Endodermal cell (in vitro differentiated cells): ENCODE data around the gene CDC42. TPM values are rescaled to one million over a fixed set of nuclear protein-coding genes. Genes with fewer than 3 reads are reported as not detected.
"Not testable (repeated sequence)": the region's sequence is repeated elsewhere in the genome, so short reads cannot be mapped to it uniquely, and the experiment has no call there.

Experiments used
- DNase-seq: peaks from one replicate; pipeline ENCODE4 v3.0.0-alpha.2; 2017
- H3K27ac ChIP-seq: 2 replicates; pipeline ENCODE4 v1.5.1; 2013; ENCODE audit warnings: mild to moderate bottlenecking, low read depth, low read length, moderate library complexity
- H3K27me3 ChIP-seq: 2 replicates; pipeline ENCODE4 v1.6.1; 2013; ENCODE audit warnings: mild to moderate bottlenecking, low read length, moderate library complexity; ENCODE audit not compliant: insufficient read depth, control insufficient read depth, poor library complexity, severe bottlenecking
- H3K36me3 ChIP-seq: 2 replicates; pipeline ENCODE4 v1.7.0; 2013; ENCODE audit warnings: mild to moderate bottlenecking, low read length, moderate library complexity; ENCODE audit not compliant: control insufficient read depth, insufficient read depth
- H3K4me1 ChIP-seq: one replicate; pipeline ENCODE4 v1.7.0; 2013; ENCODE audit warnings: low read length; ENCODE audit not compliant: control insufficient read depth, insufficient read depth
- H3K4me3 ChIP-seq: 2 replicates; pipeline ENCODE4 v1.5.1; 2013; ENCODE audit warnings: mild to moderate bottlenecking, low read length, moderate library complexity
- H3K9ac ChIP-seq: 2 replicates; pipeline ENCODE4 v1.6.1; 2013; ENCODE audit warnings: mild to moderate bottlenecking, low read length, moderate library complexity; ENCODE audit not compliant: poor library complexity, severe bottlenecking; ENCODE audit errors: extremely low read depth
- H3K9me3 ChIP-seq: 2 replicates; pipeline ENCODE4 v1.6.1; 2013; ENCODE audit warnings: mild to moderate bottlenecking, low read length, moderate library complexity; ENCODE audit not compliant: control insufficient read depth
- H3K27ac Mint-ChIP-seq: 2 replicates; pipeline ENCODE4 v1.8.0; 2020; ENCODE audit warnings: mixed read lengths
- H3K27me3 Mint-ChIP-seq: 2 replicates; pipeline ENCODE4 v1.8.0; 2021; ENCODE audit warnings: mild to moderate bottlenecking, mixed read lengths; ENCODE audit not compliant: insufficient read depth
- H3K36me3 Mint-ChIP-seq: 2 replicates; pipeline ENCODE4 v1.8.0; 2020; ENCODE audit warnings: low read depth, mixed read lengths
- H3K4me1 Mint-ChIP-seq: 2 replicates; pipeline ENCODE4 v1.8.0; 2020; ENCODE audit warnings: mixed read lengths
- H3K4me3 Mint-ChIP-seq: 2 replicates; pipeline ENCODE4 v1.8.0; 2020; ENCODE audit warnings: mild to moderate bottlenecking, moderate library complexity, mixed read lengths
- H3K9me3 Mint-ChIP-seq: 2 replicates; pipeline ENCODE4 v1.8.0; 2020; ENCODE audit warnings: mild to moderate bottlenecking, mixed read lengths
- CTCF ChIP-seq: fragments of 200-600 bp; sonication (generic); conservative IDR thresholded peaks from 2 replicates; pipeline ENCODE4 v1.5.0; 2021; ENCODE audit warnings: antibody characterized with exemption, mild to moderate bottlenecking
- WGBS, 2 experiments: methylation state at CpG; one replicate each; pipeline versions ENCODE4 v1.1.5 to v1.1.7; 2013; ENCODE audit warnings: missing lambda C conversion rate in 2 of 2, mixed read lengths in 1 of 2; ENCODE audit not compliant: insufficient coverage in 1 of 2, insufficient read length in 1 of 2; 5-methylcytosine and 5-hydroxymethylcytosine counted together
- total RNA-seq, 2 donors: library from RNA; stranded (reverse); fragmentation: NEBNext Ultra II Directional in 1 of 2; extraction: Animal tissue kit (Norgen Biotek cat#: 25700) in 1 of 2; gene quantifications; 2 replicates in 1 of 2; 3 replicates in 1 of 2; pipeline ENCODE4 v1.2.1, GENCODE V29; 2021

The CDC42 gene
- total RNA-seq, 2 donors from 2014 or later = 274 to 283 TPM

GRCh38 chr1:22089787-22090186, 37.3 kb downstream of the CDC42 start:
- Histone ChIP-seq H3K4me1 (peaks cover 11% of the 10 kb centered on the region), H3K27me3 (no peaks in the 10 kb centered on the region), H3K9ac (no peak overlapping the region), H3K4me3 (peak overlapping the region; percentile 59), H3K27ac (no peak overlapping the region), H3K9me3 (no peaks in the 10 kb centered on the region), H3K36me3 (peaks cover 91% of the 10 kb centered on the region)
- no peak overlapping the region for H3K4me3 Mint-ChIP-seq
- peaks cover 68% of the 10 kb centered on the region for H3K36me3 Mint-ChIP-seq
- no peak for TF ChIP-seq CTCF
- WGBS, 2 experiments = 48 to 61% methylated on average over 3 to 6 of the region's 6 CpGs
- no peaks in the 10 kb centered on the region for H3K27me3 Mint-ChIP-seq
- peaks cover 34% of the 10 kb centered on the region for H3K4me1 Mint-ChIP-seq
- peak overlapping the region; percentile 31 for H3K27ac Mint-ChIP-seq
- no peak for DNase-seq
- no peaks in the 10 kb centered on the region for H3K9me3 Mint-ChIP-seq

- WGBS, 2 experiments = 87 to 90% methylated on average over 3 of the region's 3 CpGs
- Histone ChIP-seq H3K4me1 (peaks cover 11% of the 10 kb centered on the region), H3K27me3 (no peaks in the 10 kb centered on the region), H3K4me3 (peak overlapping the region; percentile 59), H3K36me3 (peaks cover 92% of the 10 kb centered on the region), H3K27ac (no peak overlapping the region), H3K9ac (no peak overlapping the region), H3K9me3 (no peaks in the 10 kb centered on the region)
- Mint-ChIP-seq H3K27ac (peak overlapping the region; percentile 74), H3K36me3 (peaks cover 67% of the 10 kb centered on the region), H3K4me1 (peaks cover 34% of the 10 kb centered on the region), H3K4me3 (no peak overlapping the region), H3K27me3 (no peaks in the 10 kb centered on the region), H3K9me3 (no peaks in the 10 kb centered on the region)
- no peak for TF ChIP-seq CTCF
- no peak for DNase-seq
Measured at GRCh38 chr1:22090867-22091266, 38.4 kb downstream of the CDC42 start.

GRCh38 chr1:22092026-22092768, 39.7 kb downstream of the CDC42 start:
- Histone ChIP-seq H3K4me1 (peaks cover 11% of the 10 kb centered on the region), H3K36me3 (peaks cover 92% of the 10 kb centered on the region)
- H3K9me3 ChIP-seq, H3K4me3 ChIP-seq, H3K9me3 Mint-ChIP-seq, H3K9ac ChIP-seq, H3K27ac ChIP-seq, H3K27me3 ChIP-seq, H3K27me3 Mint-ChIP-seq, DNase-seq, H3K27ac Mint-ChIP-seq, H3K4me3 Mint-ChIP-seq: not testable (repeated sequence)
- Mint-ChIP-seq H3K4me1 (peaks cover 34% of the 10 kb centered on the region), H3K36me3 (peaks cover 66% of the 10 kb centered on the region)
- WGBS, 2 experiments = 86% methylated on average over 1 of the region's 3 CpGs; no CpG with 5 or more reads in 1 of the 2 experiments
